HepG2 (cell line): ENCODE results near the gene SNX18. TPM values are rescaled to one million over a fixed set of nuclear protein-coding genes. Genes with fewer than 3 reads are reported as not detected.

Experiments used
- ATAC-seq: fragments of 200-7000 bp; cut with Tn5 transposase; 3 replicates; pipeline ENCODE4 v1.9.1; 2020; ENCODE audit warnings: mild to moderate bottlenecking, moderate library complexity
- BruUV-seq: library from RNA; stranded (reverse); fragments of 400-500 nt; replicated peaks from 2 replicates; lab custom pipeline; 2021; lab: Mats Ljungman, UMichigan
- CTCF ChIA-PET: fragments of 300-600 bp; formaldehyde crosslinking; extraction: SDS; loops from one replicate; lab custom pipeline; 2021; ENCODE audit warnings: low total read pairs, inconsistent platforms, low intra/inter-chr PET ratio; lab: Yijun Ruan, JAX
- POLR2A ChIA-PET: fragments of 350-600 bp; sonication (Branson Sonifier 250); formaldehyde crosslinking; loops from one replicate; lab custom pipeline; 2020; ENCODE audit warnings: antibody characterized with exemption, inconsistent platforms; lab: Yijun Ruan, JAX
- DNase-seq: peaks from one replicate; pipeline ENCODE4 v3.0.0-alpha.2; 2015; ENCODE audit warnings: low spot score
- FAIRE-seq: peaks from 3 replicates; lab custom pipeline; 2011; peaks lifted over from hg19 to GRCh38; lab: Jason Lieb, UNC
- H2AFZ ChIP-seq: one replicate; pipeline ENCODE4 v1.6.1; 2011; ENCODE audit warnings: low read length, inconsistent platforms
- H3K27ac ChIP-seq: fragments of 300-600 bp; 3 replicates; pipeline ENCODE4 v1.8.0; 2011; ENCODE audit warnings: mixed run types, mild to moderate bottlenecking, mixed read lengths, low read length, inconsistent platforms; ENCODE audit not compliant: insufficient read depth; ENCODE audit errors: extremely low read length
- H3K27me3 ChIP-seq, 2 experiments: fragments of 200-600 bp in 1 of 2; 2 replicates in 1 of 2; 3 replicates in 1 of 2; pipeline versions ENCODE4 v1.6.0 to v1.8.0; 2011; ENCODE audit warnings: low read length in 2 of 2, mild to moderate bottlenecking in 2 of 2, moderate library complexity in 2 of 2, inconsistent platforms in 1 of 2; ENCODE audit not compliant: insufficient read depth in 2 of 2, control insufficient read depth in 1 of 2
- H3K36me3 ChIP-seq, 2 experiments: fragments of 200-600 bp in 1 of 2; replicated peaks in 1 of 2; 2 replicates in 1 of 2; 3 replicates in 1 of 2; pipeline versions ENCODE4 v1.5.1 to v1.8.0; 2011; ENCODE audit warnings: low read length in 2 of 2, inconsistent platforms in 1 of 2; ENCODE audit not compliant: insufficient read depth in 2 of 2, control insufficient read depth in 1 of 2
- H3K4me1 ChIP-seq: 2 replicates; pipeline ENCODE4 v1.5.1; 2012; ENCODE audit warnings: low read length, inconsistent platforms; ENCODE audit not compliant: insufficient read depth
- H3K4me2 ChIP-seq: 2 replicates; pipeline ENCODE4 v1.6.0; 2011; ENCODE audit warnings: low read depth, low read length, inconsistent platforms
- H3K4me3 ChIP-seq, 3 experiments: fragments of 200-600 bp in 1 of 3; sonication (generic), shearing (Covaris generic) in 1 of 3; replicated peaks in 1 of 3; 2 replicates each; pipeline ENCODE4 v1.5.1; 2011 to 2016; ENCODE audit warnings: low read length in 3 of 3, inconsistent platforms in 2 of 3, low read depth in 2 of 3, mild to moderate bottlenecking in 2 of 3, control low read depth in 1 of 3, mixed read lengths in 1 of 3; ENCODE audit not compliant: insufficient read depth in 1 of 3
- H3K79me2 ChIP-seq: one replicate; pipeline ENCODE4 v1.6.1; 2011; ENCODE audit warnings: low read length, inconsistent platforms; ENCODE audit not compliant: insufficient read depth
- H3K9ac ChIP-seq: 2 replicates; pipeline ENCODE4 v1.6.0; 2011; ENCODE audit warnings: mild to moderate bottlenecking, low read depth, low read length, inconsistent platforms; ENCODE audit not compliant: insufficient read depth
- H3K9me3 ChIP-seq: 2 replicates; pipeline ENCODE4 v1.5.1; 2012; ENCODE audit warnings: mild to moderate bottlenecking, low read length
- H4K20me1 ChIP-seq: 2 replicates; pipeline ENCODE4 v1.6.0; 2011; ENCODE audit warnings: inconsistent platforms, mild to moderate bottlenecking, low read length, moderate library complexity; ENCODE audit not compliant: insufficient read depth
- DMAP1 ChIP-seq: IDR thresholded peaks from 2 replicates; pipeline ENCODE4 v1.6.1; 2016
- JARID2 ChIP-seq: sonication (generic); formaldehyde crosslinking; IDR thresholded peaks from 2 replicates; pipeline ENCODE4 v1.8.1; 2023; ENCODE audit warnings: missing genetic modification reagents, inconsistent platforms; ENCODE audit not compliant: insufficient replicate concordance
- XBP1 ChIP-seq: sonication (generic); formaldehyde crosslinking; IDR thresholded peaks from 2 replicates; pipeline ENCODE4 v1.5.0; 2020; ENCODE audit warnings: missing genetic modification reagents
- ZFP1 ChIP-seq: IDR thresholded peaks from 2 replicates; pipeline ENCODE4 v1.6.1; 2016
- ZNF598 ChIP-seq: sonication (generic); formaldehyde crosslinking; IDR thresholded peaks from 2 replicates; pipeline ENCODE4 v1.5.1; 2020; ENCODE audit warnings: mild to moderate bottlenecking, missing genetic modification reagents, borderline replicate concordance
- WGBS: methylation state at CpG from one replicate; pipeline ENCODE4 v1.1.6; 2017; ENCODE audit warnings: low lambda C conversion rate; 5-methylcytosine and 5-hydroxymethylcytosine counted together
- in situ Hi-C: cut with HindIII; loops from 2 replicates; pipeline ENCODE4 v1.10.0; 2017; ENCODE audit warnings: low pct_unique_long_range_greater_than_20kb; ENCODE audit not compliant: extremely low pct_ligation_motif_present
- intact Hi-C: fragments of 100-400 bp; cut with micrococcal nuclease; formaldehyde crosslinking; loops from one replicate; pipeline ENCODE4 v1.10.0; 2022; ENCODE audit not compliant: unreplicated experiment
- polyA plus RNA-seq, 8 experiments: library from polyadenylated mRNA; depleted of rRNA in 3 of 8; stranded (reverse) in 7 of 8; unstranded in 1 of 8; fragments of >200 nt; fragmentation: Illumina TruSeq in 4 of 8; extraction: Trizol in 4 of 8; gene quantifications; 2 replicates each; pipeline versions ENCODE4 v1.2.1 to v1.2.3, GENCODE V29; 2011 to 2016; ENCODE audit warnings: low read depth in 4 of 8, missing spikeins in 1 of 8, mixed read lengths in 1 of 8; ENCODE audit not compliant: insufficient read depth in 1 of 8
- total RNA-seq, 5 experiments: library from RNA; depleted of rRNA; stranded (reverse); fragments of >200 nt; fragmentation: Illumina TruSeq; extraction: Trizol; gene quantifications; 2 replicates each; pipeline ENCODE4 v1.2.3, GENCODE V29; 2016; ENCODE audit warnings: low read depth in 1 of 5
- TF ChIP-seq, protein P1 (sequence below): sonication (generic); formaldehyde crosslinking; IDR thresholded peaks from 2 replicates; pipeline ENCODE4 v1.4.0; 2020; ENCODE audit warnings: missing genetic modification reagents
- TF ChIP-seq, protein P2 (sequence below): sonication (generic); formaldehyde crosslinking; IDR thresholded peaks from 2 replicates; pipeline ENCODE4 v1.4.0; 2020; ENCODE audit warnings: missing genetic modification reagents, borderline replicate concordance
- TF ChIP-seq, protein P3 (sequence below): sonication (generic); formaldehyde crosslinking; IDR thresholded peaks from 2 replicates; pipeline ENCODE4 v1.4.0; 2020; ENCODE audit warnings: mild to moderate bottlenecking, missing genetic modification reagents, borderline replicate concordance
- TF ChIP-seq, protein P4 (sequence below): sonication (generic); formaldehyde crosslinking; IDR thresholded peaks from 2 replicates; pipeline ENCODE4 v1.8.0; 2022; ENCODE audit warnings: missing genetic modification reagents, mild to moderate bottlenecking, moderate library complexity, borderline replicate concordance

SNX18 gene
- total and polyA plus RNA-seq, 2 of the 13 experiments (the other 11 are each of a cell fraction or from before 2014, with no cell fraction given): 2.3 to 6.2 TPM

DNA sequence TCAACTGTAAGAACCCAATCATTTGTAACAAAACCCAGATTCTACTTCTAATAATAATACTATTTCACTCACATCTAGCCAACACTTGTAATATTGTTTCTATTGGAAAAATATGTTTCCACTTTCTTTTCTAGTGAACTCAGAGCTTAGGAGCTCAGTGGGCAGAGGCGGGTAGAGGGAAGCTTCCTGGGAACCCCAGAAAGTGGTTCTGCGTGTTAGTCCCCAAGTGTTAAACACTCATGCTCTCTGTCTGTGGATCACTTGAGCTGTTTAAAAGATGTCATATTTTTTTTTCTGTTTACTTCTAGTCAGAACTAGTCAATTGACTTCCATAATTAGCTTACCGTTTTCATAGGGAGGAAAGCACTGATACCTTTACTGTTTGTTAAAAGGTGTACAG, 20.6 kb downstream of the SNX18 start:
- POLR2A ChIA-PET: no interaction called here
- no peak for FAIRE-seq

More for the DNA sequence above, 20.6 kb downstream of the SNX18 start:
- no peak overlapping the region for H3K27ac ChIP-seq
- DNase-seq: no peak
- TF ChIP-seq, protein P1, sequence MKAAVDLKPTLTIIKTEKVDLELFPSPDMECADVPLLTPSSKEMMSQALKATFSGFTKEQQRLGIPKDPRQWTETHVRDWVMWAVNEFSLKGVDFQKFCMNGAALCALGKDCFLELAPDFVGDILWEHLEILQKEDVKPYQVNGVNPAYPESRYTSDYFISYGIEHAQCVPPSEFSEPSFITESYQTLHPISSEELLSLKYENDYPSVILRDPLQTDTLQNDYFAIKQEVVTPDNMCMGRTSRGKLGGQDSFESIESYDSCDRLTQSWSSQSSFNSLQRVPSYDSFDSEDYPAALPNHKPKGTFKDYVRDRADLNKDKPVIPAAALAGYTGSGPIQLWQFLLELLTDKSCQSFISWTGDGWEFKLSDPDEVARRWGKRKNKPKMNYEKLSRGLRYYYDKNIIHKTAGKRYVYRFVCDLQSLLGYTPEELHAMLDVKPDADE (CRISPR knock-in tag): no peak
- no peak for TF ChIP-seq XBP1 (CRISPR knock-in tag)
- TF ChIP-seq ZFP1 (CRISPR knock-in tag): no peak
- TF ChIP-seq, protein P2, sequence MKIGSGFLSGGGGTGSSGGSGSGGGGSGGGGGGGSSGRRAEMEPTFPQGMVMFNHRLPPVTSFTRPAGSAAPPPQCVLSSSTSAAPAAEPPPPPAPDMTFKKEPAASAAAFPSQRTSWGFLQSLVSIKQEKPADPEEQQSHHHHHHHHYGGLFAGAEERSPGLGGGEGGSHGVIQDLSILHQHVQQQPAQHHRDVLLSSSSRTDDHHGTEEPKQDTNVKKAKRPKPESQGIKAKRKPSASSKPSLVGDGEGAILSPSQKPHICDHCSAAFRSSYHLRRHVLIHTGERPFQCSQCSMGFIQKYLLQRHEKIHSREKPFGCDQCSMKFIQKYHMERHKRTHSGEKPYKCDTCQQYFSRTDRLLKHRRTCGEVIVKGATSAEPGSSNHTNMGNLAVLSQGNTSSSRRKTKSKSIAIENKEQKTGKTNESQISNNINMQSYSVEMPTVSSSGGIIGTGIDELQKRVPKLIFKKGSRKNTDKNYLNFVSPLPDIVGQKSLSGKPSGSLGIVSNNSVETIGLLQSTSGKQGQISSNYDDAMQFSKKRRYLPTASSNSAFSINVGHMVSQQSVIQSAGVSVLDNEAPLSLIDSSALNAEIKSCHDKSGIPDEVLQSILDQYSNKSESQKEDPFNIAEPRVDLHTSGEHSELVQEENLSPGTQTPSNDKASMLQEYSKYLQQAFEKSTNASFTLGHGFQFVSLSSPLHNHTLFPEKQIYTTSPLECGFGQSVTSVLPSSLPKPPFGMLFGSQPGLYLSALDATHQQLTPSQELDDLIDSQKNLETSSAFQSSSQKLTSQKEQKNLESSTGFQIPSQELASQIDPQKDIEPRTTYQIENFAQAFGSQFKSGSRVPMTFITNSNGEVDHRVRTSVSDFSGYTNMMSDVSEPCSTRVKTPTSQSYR (CRISPR knock-in tag): no peak
- TF ChIP-seq, protein P3, sequence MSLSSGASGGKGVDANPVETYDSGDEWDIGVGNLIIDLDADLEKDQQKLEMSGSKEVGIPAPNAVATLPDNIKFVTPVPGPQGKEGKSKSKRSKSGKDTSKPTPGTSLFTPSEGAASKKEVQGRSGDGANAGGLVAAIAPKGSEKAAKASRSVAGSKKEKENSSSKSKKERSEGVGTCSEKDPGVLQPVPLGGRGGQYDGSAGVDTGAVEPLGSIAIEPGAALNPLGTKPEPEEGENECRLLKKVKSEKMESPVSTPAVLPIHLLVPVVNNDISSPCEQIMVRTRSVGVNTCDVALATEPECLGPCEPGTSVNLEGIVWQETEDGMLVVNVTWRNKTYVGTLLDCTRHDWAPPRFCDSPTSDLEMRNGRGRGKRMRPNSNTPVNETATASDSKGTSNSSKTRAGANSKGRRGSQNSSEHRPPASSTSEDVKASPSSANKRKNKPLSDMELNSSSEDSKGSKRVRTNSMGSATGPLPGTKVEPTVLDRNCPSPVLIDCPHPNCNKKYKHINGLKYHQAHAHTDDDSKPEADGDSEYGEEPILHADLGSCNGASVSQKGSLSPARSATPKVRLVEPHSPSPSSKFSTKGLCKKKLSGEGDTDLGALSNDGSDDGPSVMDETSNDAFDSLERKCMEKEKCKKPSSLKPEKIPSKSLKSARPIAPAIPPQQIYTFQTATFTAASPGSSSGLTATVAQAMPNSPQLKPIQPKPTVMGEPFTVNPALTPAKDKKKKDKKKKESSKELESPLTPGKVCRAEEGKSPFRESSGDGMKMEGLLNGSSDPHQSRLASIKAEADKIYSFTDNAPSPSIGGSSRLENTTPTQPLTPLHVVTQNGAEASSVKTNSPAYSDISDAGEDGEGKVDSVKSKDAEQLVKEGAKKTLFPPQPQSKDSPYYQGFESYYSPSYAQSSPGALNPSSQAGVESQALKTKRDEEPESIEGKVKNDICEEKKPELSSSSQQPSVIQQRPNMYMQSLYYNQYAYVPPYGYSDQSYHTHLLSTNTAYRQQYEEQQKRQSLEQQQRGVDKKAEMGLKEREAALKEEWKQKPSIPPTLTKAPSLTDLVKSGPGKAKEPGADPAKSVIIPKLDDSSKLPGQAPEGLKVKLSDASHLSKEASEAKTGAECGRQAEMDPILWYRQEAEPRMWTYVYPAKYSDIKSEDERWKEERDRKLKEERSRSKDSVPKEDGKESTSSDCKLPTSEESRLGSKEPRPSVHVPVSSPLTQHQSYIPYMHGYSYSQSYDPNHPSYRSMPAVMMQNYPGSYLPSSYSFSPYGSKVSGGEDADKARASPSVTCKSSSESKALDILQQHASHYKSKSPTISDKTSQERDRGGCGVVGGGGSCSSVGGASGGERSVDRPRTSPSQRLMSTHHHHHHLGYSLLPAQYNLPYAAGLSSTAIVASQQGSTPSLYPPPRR (CRISPR knock-in tag): no peak
- TF ChIP-seq DMAP1 (CRISPR knock-in tag): no peak
- no peak for TF ChIP-seq JARID2 (CRISPR knock-in tag)
- TF ChIP-seq ZNF598 (CRISPR knock-in tag): no peak
- TF ChIP-seq, protein P4, sequence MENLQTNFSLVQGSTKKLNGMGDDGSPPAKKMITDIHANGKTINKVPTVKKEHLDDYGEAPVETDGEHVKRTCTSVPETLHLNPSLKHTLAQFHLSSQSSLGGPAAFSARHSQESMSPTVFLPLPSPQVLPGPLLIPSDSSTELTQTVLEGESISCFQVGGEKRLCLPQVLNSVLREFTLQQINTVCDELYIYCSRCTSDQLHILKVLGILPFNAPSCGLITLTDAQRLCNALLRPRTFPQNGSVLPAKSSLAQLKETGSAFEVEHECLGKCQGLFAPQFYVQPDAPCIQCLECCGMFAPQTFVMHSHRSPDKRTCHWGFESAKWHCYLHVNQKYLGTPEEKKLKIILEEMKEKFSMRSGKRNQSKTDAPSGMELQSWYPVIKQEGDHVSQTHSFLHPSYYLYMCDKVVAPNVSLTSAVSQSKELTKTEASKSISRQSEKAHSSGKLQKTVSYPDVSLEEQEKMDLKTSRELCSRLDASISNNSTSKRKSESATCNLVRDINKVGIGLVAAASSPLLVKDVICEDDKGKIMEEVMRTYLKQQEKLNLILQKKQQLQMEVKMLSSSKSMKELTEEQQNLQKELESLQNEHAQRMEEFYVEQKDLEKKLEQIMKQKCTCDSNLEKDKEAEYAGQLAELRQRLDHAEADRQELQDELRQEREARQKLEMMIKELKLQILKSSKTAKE: no peak
- H2AFZ ChIP-seq: no peak overlapping the region
- H3K27me3 ChIP-seq: no peaks in the 10 kb centered on the region
- H3K4me3 ChIP-seq: no peak overlapping the region
- no peak for ATAC-seq
- no peaks in the 10 kb centered on the region for H3K9me3 ChIP-seq
- intact Hi-C loops: no loop called here
- H3K9ac ChIP-seq: no peak overlapping the region
- H3K36me3 ChIP-seq: no peaks in the 10 kb centered on the region
- no peaks in the 10 kb centered on the region for H3K79me2 ChIP-seq
- 95% methylated on average over 3 of the region's 3 CpGs for WGBS
- peaks cover 20% of the 10 kb centered on the region for H3K4me1 ChIP-seq
- H3K4me2 ChIP-seq: no peak overlapping the region
- CTCF ChIA-PET: no interaction called here
- in situ Hi-C loops: no loop called here
- H4K20me1 ChIP-seq: no peaks in the 10 kb centered on the region
- BruUV-seq: no TSS peak
